ENCODE data around the gene PLOD2. TPM values are rescaled to one million over a fixed set of nuclear protein-coding genes. Genes with fewer than 3 reads are reported as not detected.

PLOD2 gene
- total RNA-seq, 2 experiments from 2014 or later, result not detected

DNA sequence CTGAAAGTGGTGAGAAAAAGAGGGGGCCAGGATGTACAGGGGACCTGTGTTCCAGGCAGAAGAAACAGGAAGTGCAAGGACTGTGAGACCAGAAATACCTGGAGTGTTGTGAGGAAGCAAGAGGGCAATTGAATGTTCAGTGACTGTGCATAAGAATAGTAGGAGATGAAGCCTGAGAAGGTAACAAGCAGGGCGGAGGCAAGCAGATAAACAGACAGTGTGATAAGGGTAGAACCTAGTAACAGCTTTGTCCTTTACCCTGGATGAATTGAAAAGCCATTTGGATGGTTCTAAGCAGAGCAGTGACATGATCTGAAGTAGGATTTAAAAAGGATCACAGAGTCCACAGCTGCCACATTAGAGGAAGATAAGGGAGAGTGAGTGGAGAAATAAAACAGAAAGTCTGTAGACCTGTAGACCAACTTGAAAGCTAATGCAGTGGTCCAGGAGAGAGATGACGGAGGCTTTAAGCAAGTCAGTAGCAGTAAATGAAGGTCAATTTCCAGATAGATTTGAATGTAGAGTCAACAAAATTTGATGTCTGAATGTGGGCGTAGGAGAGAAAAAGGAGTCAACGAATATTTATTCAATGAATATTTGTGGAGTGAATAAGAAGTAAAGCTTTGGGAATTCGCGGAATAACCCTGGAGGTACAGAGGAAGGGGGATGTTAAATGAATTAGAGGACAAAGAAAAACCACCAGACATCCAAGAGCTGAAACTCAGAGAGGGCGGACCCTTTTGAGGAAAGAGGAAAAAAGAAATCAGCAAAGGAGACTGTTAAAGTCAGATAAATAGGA lies 4.2 kb upstream of the PLOD2 start:
- no peak overlapping the region for H3K4me2 ChIP-seq (ENCODE audit: low read length)
- no peak overlapping the region for H3K27ac ChIP-seq (ENCODE audit: low read depth, low read length, poor library complexity, severe bottlenecking)
- H2AFZ ChIP-seq (ENCODE audit: low read length), result no peak overlapping the region
- no peak overlapping the region for H3K4me3 ChIP-seq (ENCODE audit: low read depth, low read length, poor library complexity, severe bottlenecking)
- no peak for DNase-seq (ENCODE audit: low spot score)
- no TSS peak for BruUV-seq (replicated peaks)
- no peak for TF ChIP-seq CTCF (conservative IDR thresholded peaks at IDR 0.05; ENCODE audit: low read length)
- no peak for TF ChIP-seq EZH2phosphoT487 (IDR thresholded peaks at IDR 0.05; ENCODE audit: borderline replicate concordance, low read depth, low read length)
- POLR2A ChIA-PET, result interaction anchor here (1.7 kb wide), 1 partner anchor 9 kb away, joined by 8 read pairs; no protein-coding TSS in a partner anchor
- H4K20me1 ChIP-seq (ENCODE audit: insufficient read depth, low read length), result no peaks in the 10 kb centered on the region
- intact Hi-C loops (cut with micrococcal nuclease; ENCODE audit: unreplicated experiment), result no loop called here
- CTCF ChIA-PET (ENCODE audit: unreplicated experiment), result no interaction called here
- no peaks in the 10 kb centered on the region for H3K79me2 ChIP-seq (ENCODE audit: insufficient read depth, low read depth, low read length)
- H3K36me3 ChIP-seq (ENCODE audit: insufficient read depth, low read length), result no peaks in the 10 kb centered on the region
- H3K9me3 ChIP-seq (ENCODE audit: low read length), result no peaks in the 10 kb centered on the region
- no peaks in the 10 kb centered on the region for H3K4me1 ChIP-seq (ENCODE audit: insufficient read depth, low read length, poor library complexity, severe bottlenecking)
- no peaks in the 10 kb centered on the region for H3K9me2 ChIP-seq (ENCODE audit: insufficient read depth, low read length)

DNA sequence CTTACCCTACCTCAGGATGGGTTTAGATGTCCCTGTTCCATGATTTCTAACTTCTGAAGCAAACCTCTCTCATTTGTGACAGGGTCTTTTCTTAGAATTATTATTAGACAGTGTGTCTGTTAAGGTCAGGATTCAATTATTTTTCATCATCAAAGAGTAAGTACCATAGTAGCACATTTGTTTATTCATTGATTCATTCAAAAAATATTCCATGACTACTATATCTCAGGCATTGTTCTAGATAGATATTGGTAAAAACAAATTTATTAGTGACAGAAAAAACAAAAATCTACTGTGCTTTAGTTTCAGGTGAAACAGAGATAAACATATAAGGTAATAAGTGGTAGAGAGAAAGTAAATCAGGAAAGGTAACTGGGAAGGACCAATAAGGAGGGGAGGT lies 3.5 kb upstream of the PLOD2 start:
- Histone ChIP-seq H4K20me1 (ENCODE audit: insufficient read depth, low read length) (no peaks in the 10 kb centered on the region), H3K4me1 (ENCODE audit: insufficient read depth, low read length, poor library complexity, severe bottlenecking) (no peaks in the 10 kb centered on the region), H3K4me2 (ENCODE audit: low read length) (no peak overlapping the region), H3K9me3 (ENCODE audit: low read length) (no peaks in the 10 kb centered on the region), H3K9me2 (ENCODE audit: insufficient read depth, low read length) (no peaks in the 10 kb centered on the region), H2AFZ (ENCODE audit: low read length) (no peak overlapping the region), H3K36me3 (ENCODE audit: insufficient read depth, low read length) (no peaks in the 10 kb centered on the region), H3K79me2 (ENCODE audit: insufficient read depth, low read depth, low read length) (no peaks in the 10 kb centered on the region), H3K4me3 (ENCODE audit: low read depth, low read length, poor library complexity, severe bottlenecking) (no peak overlapping the region), H3K27ac (ENCODE audit: low read depth, low read length, poor library complexity, severe bottlenecking) (no peak overlapping the region)
- BruUV-seq (replicated peaks), result no TSS peak
- TF ChIP-seq CTCF (conservative IDR thresholded peaks at IDR 0.05; ENCODE audit: low read length) (no peak), EZH2phosphoT487 (IDR thresholded peaks at IDR 0.05; ENCODE audit: borderline replicate concordance, low read depth, low read length) (no peak)
- POLR2A ChIA-PET, result no interaction called here
- CTCF ChIA-PET (ENCODE audit: unreplicated experiment), result no interaction called here
- DNase-seq (ENCODE audit: low spot score), result no peak
- intact Hi-C loops (cut with micrococcal nuclease; ENCODE audit: unreplicated experiment), result no loop called here

DNA sequence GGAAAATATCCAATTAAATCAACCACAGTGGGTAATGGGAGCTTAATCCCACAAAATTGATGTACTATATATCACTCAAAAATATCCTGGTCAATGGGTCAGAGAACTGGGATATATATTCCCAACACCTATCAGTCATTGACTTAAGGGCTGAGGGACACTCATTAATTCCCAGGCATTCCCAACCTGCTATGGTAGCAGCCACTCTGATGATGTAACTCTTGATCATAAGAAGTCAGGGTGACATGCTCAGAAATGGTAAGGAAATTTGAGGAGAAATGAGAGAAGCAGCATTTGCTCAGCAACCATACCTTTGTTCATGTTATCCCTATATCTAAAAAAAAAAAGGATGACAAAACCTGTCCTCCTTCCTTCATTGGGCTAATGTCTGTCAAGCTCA lies 3.1 kb upstream of the PLOD2 start:
- Histone ChIP-seq H3K4me1 (ENCODE audit: insufficient read depth, low read length, poor library complexity, severe bottlenecking) (no peaks in the 10 kb centered on the region), H4K20me1 (ENCODE audit: insufficient read depth, low read length) (no peaks in the 10 kb centered on the region), H3K9me3 (ENCODE audit: low read length) (no peaks in the 10 kb centered on the region), H3K27ac (ENCODE audit: low read depth, low read length, poor library complexity, severe bottlenecking) (no peak overlapping the region), H3K4me3 (ENCODE audit: low read depth, low read length, poor library complexity, severe bottlenecking) (no peak overlapping the region), H3K4me2 (ENCODE audit: low read length) (no peak overlapping the region), H2AFZ (ENCODE audit: low read length) (no peak overlapping the region), H3K9me2 (ENCODE audit: insufficient read depth, low read length) (no peaks in the 10 kb centered on the region), H3K79me2 (ENCODE audit: insufficient read depth, low read depth, low read length) (no peaks in the 10 kb centered on the region), H3K36me3 (ENCODE audit: insufficient read depth, low read length) (no peaks in the 10 kb centered on the region)
- BruUV-seq (replicated peaks), result no TSS peak
- POLR2A ChIA-PET, result no interaction called here
- CTCF ChIA-PET (ENCODE audit: unreplicated experiment), result no interaction called here
- DNase-seq (ENCODE audit: low spot score), result no peak
- no peak for TF ChIP-seq CTCF (conservative IDR thresholded peaks at IDR 0.05; ENCODE audit: low read length)
- no peak for TF ChIP-seq EZH2phosphoT487 (IDR thresholded peaks at IDR 0.05; ENCODE audit: borderline replicate concordance, low read depth, low read length)
- intact Hi-C loops (cut with micrococcal nuclease; ENCODE audit: unreplicated experiment), result no loop called here

Data from OCI-LY7 (cell line).